SK-N-MC (cell line): ENCODE data around the gene DAB2IP.
"Not testable (repeated sequence)": the region's sequence is repeated elsewhere in the genome, so short reads cannot be mapped to it uniquely, and the experiment has no call there.

Source experiments
- DNase-seq: peaks from one replicate; pipeline ENCODE4 v3.0.0-alpha.2; 2011; ENCODE audit warnings: low read depth, low spot score
- H3K27ac ChIP-seq: fragments of 200-600 bp; sonication (generic); 2 replicates; pipeline ENCODE4 v1.5.1; 2016; ENCODE audit warnings: mixed run types
- H3K36me3 ChIP-seq: fragments of 200-600 bp; sonication (generic); 2 replicates; pipeline ENCODE4 v1.6.1; 2017; ENCODE audit warnings: antibody characterized with exemption, low read length, mixed read lengths; ENCODE audit not compliant: insufficient read depth
- H3K4me3 ChIP-seq: fragments of 200-600 bp; sonication (generic); 2 replicates; pipeline ENCODE4 v1.5.1; 2016
- H3K9ac ChIP-seq: fragments of 200-600 bp; sonication (generic); 2 replicates; pipeline ENCODE4 v1.8.0; 2017; ENCODE audit warnings: mixed run types, mixed read lengths; ENCODE audit not compliant: insufficient read length
- H3K9me3 ChIP-seq: fragments of 200-600 bp; sonication (generic); 2 replicates; pipeline ENCODE4 v1.6.1; 2017; ENCODE audit warnings: low read depth, mild to moderate bottlenecking, antibody characterized with exemption, low read length, moderate library complexity, mixed read lengths
- EZH2 ChIP-seq: fragments of 200-600 bp; sonication (generic); IDR thresholded peaks from one replicate; pipeline ENCODE4 v1.6.1; 2017; ENCODE audit warnings: antibody characterized with exemption
- FOXP2 ChIP-seq: optimal IDR thresholded peaks from 2 replicates; pipeline ENCODE3; 2011; ENCODE audit warnings: mild to moderate bottlenecking, moderate library complexity; ENCODE audit not compliant: insufficient read depth; ENCODE audit errors: extremely low read length, control extremely low read depth
- POLR2AphosphoS5 ChIP-seq: IDR thresholded peaks from 2 replicates; pipeline ENCODE4 v1.6.1; 2012; ENCODE audit warnings: mild to moderate bottlenecking, low read depth, low read length, borderline replicate concordance

Gene DAB2IP

GRCh38 chr9:121610638-121610953, 40.8 kb upstream of the DAB2IP start:
- H3K4me3 ChIP-seq = no peak overlapping the region
- no peaks in the 10 kb centered on the region for H3K9me3 ChIP-seq
- H3K36me3 ChIP-seq = no peaks in the 10 kb centered on the region
- H3K9ac ChIP-seq = no peak overlapping the region
- DNase-seq = no peak
- H3K27ac ChIP-seq = no peak overlapping the region
- TF ChIP-seq EZH2 (no peak), POLR2AphosphoS5 (no peak), FOXP2 (no peak)

GRCh38 chr9:121612511-121612998, 38.9 kb upstream of the DAB2IP start:
- no peaks in the 10 kb centered on the region for H3K9me3 ChIP-seq
- DNase-seq = no peak
- H3K4me3 ChIP-seq = no peak overlapping the region
- H3K27ac ChIP-seq = no peak overlapping the region
- no peak overlapping the region for H3K9ac ChIP-seq
- no peaks in the 10 kb centered on the region for H3K36me3 ChIP-seq
- TF ChIP-seq FOXP2 = no peak
- no peak for TF ChIP-seq POLR2AphosphoS5
- TF ChIP-seq EZH2 = no peak

- Histone ChIP-seq H3K4me3 (no peak overlapping the region), H3K27ac (no peak overlapping the region), H3K36me3 (no peaks in the 10 kb centered on the region), H3K9me3 (no peaks in the 10 kb centered on the region), H3K9ac (no peak overlapping the region)
- DNase-seq = no peak
- TF ChIP-seq POLR2AphosphoS5 = no peak
- peak; percentile 67 for TF ChIP-seq EZH2
- TF ChIP-seq FOXP2 = no peak
These were observed 38.3 kb upstream of the DAB2IP start for GRCh38 chr9:121613009-121613752.

GRCh38 chr9:121616123-121616755, 35.2 kb upstream of the DAB2IP start:
- TF ChIP-seq FOXP2 (no peak), POLR2AphosphoS5 (no peak), EZH2 (no peak)
- H3K4me3 ChIP-seq = no peak overlapping the region
- H3K27ac ChIP-seq = no peak overlapping the region
- H3K9ac ChIP-seq = no peak overlapping the region
- H3K36me3 ChIP-seq = no peaks in the 10 kb centered on the region
- no peaks in the 10 kb centered on the region for H3K9me3 ChIP-seq
- DNase-seq = no peak

GRCh38 chr9:121618504-121618903, 32.9 kb upstream of the DAB2IP start:
- no peaks in the 10 kb centered on the region for H3K36me3 ChIP-seq
- DNase-seq = no peak
- no peak for TF ChIP-seq POLR2AphosphoS5
- no peak for TF ChIP-seq FOXP2
- TF ChIP-seq EZH2 = no peak
- H3K9me3 ChIP-seq = no peaks in the 10 kb centered on the region
- H3K4me3 ChIP-seq = no peak overlapping the region
- H3K27ac ChIP-seq = no peak overlapping the region
- H3K9ac ChIP-seq = no peak overlapping the region

- not testable (repeated sequence) for H3K36me3 ChIP-seq, H3K27ac ChIP-seq, H3K4me3 ChIP-seq, DNase-seq, H3K9me3 ChIP-seq, H3K9ac ChIP-seq
These were observed 32.5 kb upstream of the DAB2IP start for GRCh38 chr9:121618910-121619309.

GRCh38 chr9:121619545-121620324, 31.7 kb upstream of the DAB2IP start:
- Histone ChIP-seq H3K9me3 (no peaks in the 10 kb centered on the region), H3K27ac (no peak overlapping the region), H3K4me3 (no peak overlapping the region), H3K9ac (no peak overlapping the region), H3K36me3 (no peaks in the 10 kb centered on the region)
- no peak for DNase-seq
- TF ChIP-seq EZH2 (no peak), FOXP2 (no peak), POLR2AphosphoS5 (no peak)

- DNase-seq = no peak
- Histone ChIP-seq H3K9me3 (no peaks in the 10 kb centered on the region), H3K9ac (no peak overlapping the region), H3K36me3 (no peaks in the 10 kb centered on the region), H3K27ac (no peak overlapping the region), H3K4me3 (no peak overlapping the region)
- no peak for TF ChIP-seq EZH2
- no peak for TF ChIP-seq POLR2AphosphoS5
- no peak for TF ChIP-seq FOXP2
These were observed 31.1 kb upstream of the DAB2IP start for GRCh38 chr9:121620325-121620673.
